Activated CD4-positive, alpha-beta T cell treated with anti-CD3 and anti-CD28 coated beads for 36 hours (primary cell): Measurements from ENCODE around the gene OVCA2. TPM values are rescaled to one million over a fixed set of nuclear protein-coding genes. Genes with fewer than 3 reads are reported as not detected.

Experiments
- ATAC-seq: fragments of 200-7000 bp; cut with Tn5 transposase; one replicate; pipeline ENCODE4 v1.10.0; 2021; ENCODE audit warnings: mild to moderate bottlenecking, moderate library complexity
- CTCF ChIA-PET: fragments of 350-600 bp; sonication (Branson Sonifier 250); formaldehyde crosslinking; loops from one replicate; lab custom pipeline; 2021; ENCODE audit warnings: antibody characterized with exemption; lab: Charles Lee
- POLR2A ChIA-PET: fragments of 350-600 bp; sonication (Branson Sonifier 250); formaldehyde crosslinking; loops from one replicate; lab custom pipeline; 2021; ENCODE audit warnings: antibody characterized with exemption, inconsistent platforms; lab: Charles Lee
- DNase-seq: peaks from one replicate; pipeline ENCODE4 v3.0.0-alpha.2; 2020
- H3K27ac Mint-ChIP-seq: one replicate; pipeline ENCODE4 v1.8.0; 2021; ENCODE audit warnings: mixed read lengths
- H3K27me3 Mint-ChIP-seq: one replicate; pipeline ENCODE4 v1.8.0; 2021; ENCODE audit warnings: mixed read lengths
- H3K36me3 Mint-ChIP-seq: one replicate; pipeline ENCODE4 v1.8.0; 2021; ENCODE audit warnings: low read depth, mixed read lengths
- H3K4me1 Mint-ChIP-seq: one replicate; pipeline ENCODE4 v1.8.0; 2021; ENCODE audit warnings: mixed read lengths
- H3K4me3 Mint-ChIP-seq: one replicate; pipeline ENCODE4 v1.8.0; 2021; ENCODE audit warnings: mild to moderate bottlenecking, moderate library complexity, mixed read lengths
- H3K9me3 Mint-ChIP-seq: one replicate; pipeline ENCODE4 v1.8.0; 2021; ENCODE audit warnings: low read depth, mixed read lengths
- intact Hi-C, 2 experiments: fragments of 100-400 bp; cut with DNase I in 1 of 2; cut with micrococcal nuclease in 1 of 2; formaldehyde crosslinking; loops; one replicate each; pipeline versions ENCODE4 v1.14.2 to v1.15.1; 2022 to 2024; cut with DNase I, micrococcal nuclease
- total RNA-seq, 2 experiments: library from RNA; stranded (reverse); gene quantifications; one replicate each; pipeline ENCODE4 v1.2.3, GENCODE V29; 2021

The OVCA2 gene
- total RNA-seq, 2 experiments from 2014 or later = 31.4 to 38.6 TPM

- ChIA-PET CTCF (interaction anchor here (0.7 kb wide), 1 partner anchor 20 kb away, joined by 3 read pairs; the partner anchor contains the start of gene DPH1), POLR2A (no interaction called here)
- intact Hi-C loops = loop anchor here (1.0 to 5.0 kb wide), 10 partner anchors 38 to 663 kb away; partner anchors contain the start of genes MNT (in 2 of the 2), CLUH (in 1 of the 2), SGSM2 (in 1 of the 2) and SMG6 (in 1 of the 2)
- H3K4me1 Mint-ChIP-seq = peaks cover 29% of the 10 kb centered on the region
- peaks cover 5% of the 10 kb centered on the region for H3K36me3 Mint-ChIP-seq
- no peaks in the 10 kb centered on the region for H3K9me3 Mint-ChIP-seq
- peak; percentile 31 for ATAC-seq
- DNase-seq = peak; percentile 92
- peaks cover 11% of the 10 kb centered on the region for H3K27me3 Mint-ChIP-seq
- peak overlapping the region; percentile 72 for H3K4me3 Mint-ChIP-seq
- H3K27ac Mint-ChIP-seq = no peak overlapping the region
Observed at GRCh38 chr17:2049333-2050299, 7.8 kb downstream of the OVCA2 start.

DNA sequence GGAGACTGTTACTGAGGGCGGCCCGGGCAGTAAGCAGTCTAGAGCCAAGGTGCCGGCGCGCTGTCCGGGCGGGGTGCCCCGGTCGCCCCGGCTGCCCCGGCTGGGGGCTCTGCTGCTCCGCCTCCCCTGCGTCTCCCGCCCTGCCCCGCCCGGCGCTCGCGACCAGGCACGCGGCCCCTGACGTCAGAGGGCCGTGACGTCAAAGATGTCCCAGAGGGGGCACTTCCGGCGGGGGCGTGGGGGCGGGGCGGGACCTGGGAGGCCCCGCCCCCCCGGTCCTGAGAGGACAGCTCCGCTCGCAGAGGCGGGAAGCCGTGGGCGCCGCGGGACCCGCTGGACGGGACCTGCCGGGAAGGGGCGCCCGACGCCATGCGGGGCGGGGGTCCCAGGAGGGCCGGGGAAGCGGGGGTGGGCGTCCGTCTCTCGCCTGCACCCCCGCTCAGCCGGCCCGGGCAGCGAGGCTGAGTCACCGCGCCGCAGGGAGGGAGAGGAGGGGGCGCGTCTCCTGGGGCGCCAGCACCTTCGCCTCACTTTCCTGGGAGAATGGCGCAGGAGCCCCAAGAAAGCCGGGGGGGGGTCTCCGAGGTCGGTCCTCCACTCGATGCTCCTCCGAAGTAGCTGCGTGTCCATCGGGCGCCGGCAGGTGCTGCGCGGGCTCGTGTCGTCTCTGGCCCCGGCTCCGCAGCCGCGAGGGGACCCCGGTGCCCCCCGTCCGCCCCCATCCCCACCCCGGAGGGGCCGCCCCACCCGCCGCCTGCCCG, 8.7 kb downstream of the OVCA2 start:
- Mint-ChIP-seq H3K4me3 (no peak overlapping the region), H3K36me3 (peaks cover 1% of the 10 kb centered on the region), H3K9me3 (no peaks in the 10 kb centered on the region), H3K27ac (no peak overlapping the region), H3K27me3 (peaks cover 11% of the 10 kb centered on the region), H3K4me1 (peaks cover 27% of the 10 kb centered on the region)
- intact Hi-C loops = loop anchor here (1.0 to 5.0 kb wide), 8 partner anchors 37 to 662 kb away; partner anchors contain the start of genes CLUH (in 1 of the 2), MNT (in 1 of the 2), SGSM2 (in 1 of the 2) and SMG6 (in 1 of the 2)
- DNase-seq (peak; percentile 87), ATAC-seq (peak; percentile 10)
- POLR2A ChIA-PET = no interaction called here
- CTCF ChIA-PET = no interaction called here

- CTCF ChIA-PET = interaction anchor here (0.6 to 1.0 kb wide), 3 partner anchors 19 to 251 kb away, joined by 3 to 6 read pairs (median 3); no protein-coding TSS in a partner anchor
- DNase-seq (peak; percentile 52), ATAC-seq (no peak)
- Mint-ChIP-seq H3K36me3 (peaks cover 1% of the 10 kb centered on the region), H3K4me1 (peaks cover 27% of the 10 kb centered on the region), H3K4me3 (peak overlapping the region; percentile 43), H3K9me3 (no peaks in the 10 kb centered on the region), H3K27me3 (peaks cover 11% of the 10 kb centered on the region), H3K27ac (no peak overlapping the region)
- POLR2A ChIA-PET = interaction anchor here (0.8 kb wide), 1 partner anchor 215 kb away, joined by 3 read pairs; no protein-coding TSS in a partner anchor
- intact Hi-C loops = loop anchor here (5.0 kb wide), 5 partner anchors 36 to 661 kb away; partner anchors contain the start of genes CLUH (in 1 of the 2), SGSM2 (in 1 of the 2) and TSR1 (in 1 of the 2)
Observed at GRCh38 chr17:2051061-2051932, 9.5 kb downstream of the OVCA2 start.

DNA sequence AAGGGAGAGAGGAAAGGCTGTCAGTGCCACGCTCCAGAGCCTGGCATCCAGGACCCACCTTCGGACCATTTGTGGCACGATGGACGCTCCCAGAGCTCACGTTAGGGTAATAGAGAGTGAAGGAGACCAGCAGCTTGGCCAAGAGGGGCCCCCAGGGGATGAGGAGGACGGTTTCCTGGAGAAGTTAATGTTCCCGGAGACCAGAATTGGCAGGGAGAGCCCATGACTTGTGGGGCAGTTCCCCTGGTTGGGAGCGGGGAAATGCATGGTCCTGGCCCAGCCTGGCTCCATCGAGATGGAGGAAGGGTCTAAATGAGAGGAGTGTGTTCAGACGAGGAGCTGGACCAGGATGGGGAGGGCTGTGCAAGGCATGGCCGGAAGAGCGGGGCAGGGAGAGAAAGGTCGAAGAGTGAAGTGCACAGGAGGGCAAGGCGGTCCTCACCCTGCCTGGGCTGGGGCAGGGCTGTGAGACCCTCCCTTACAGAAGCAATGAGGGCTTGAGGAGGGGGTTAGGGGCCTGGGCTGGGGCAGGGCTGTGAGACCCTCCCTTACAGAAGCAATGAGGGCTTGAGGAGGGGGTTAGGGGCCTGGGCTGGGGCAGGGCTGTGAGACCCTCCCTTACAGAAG, 10.2 kb downstream of the OVCA2 start:
- ATAC-seq = no peak
- Mint-ChIP-seq H3K36me3 (peaks cover 3% of the 10 kb centered on the region), H3K9me3 (no peaks in the 10 kb centered on the region), H3K4me3 (peak overlapping the region; percentile 24), H3K27me3 (peaks cover 13% of the 10 kb centered on the region), H3K4me1 (peaks cover 27% of the 10 kb centered on the region), H3K27ac (no peak overlapping the region)
- intact Hi-C loops = loop anchor here (5.0 kb wide), 5 partner anchors 35 to 660 kb away; partner anchors contain the start of genes CLUH (in 1 of the 2), SGSM2 (in 1 of the 2) and TSR1 (in 1 of the 2)
- DNase-seq = no peak
- ChIA-PET CTCF (interaction anchor here (0.6 to 1.0 kb wide), 3 partner anchors 18 to 250 kb away, joined by 3 to 6 read pairs (median 3); no protein-coding TSS in a partner anchor), POLR2A (interaction anchor here (0.8 kb wide), 1 partner anchor 214 kb away, joined by 3 read pairs; no protein-coding TSS in a partner anchor)

DNA sequence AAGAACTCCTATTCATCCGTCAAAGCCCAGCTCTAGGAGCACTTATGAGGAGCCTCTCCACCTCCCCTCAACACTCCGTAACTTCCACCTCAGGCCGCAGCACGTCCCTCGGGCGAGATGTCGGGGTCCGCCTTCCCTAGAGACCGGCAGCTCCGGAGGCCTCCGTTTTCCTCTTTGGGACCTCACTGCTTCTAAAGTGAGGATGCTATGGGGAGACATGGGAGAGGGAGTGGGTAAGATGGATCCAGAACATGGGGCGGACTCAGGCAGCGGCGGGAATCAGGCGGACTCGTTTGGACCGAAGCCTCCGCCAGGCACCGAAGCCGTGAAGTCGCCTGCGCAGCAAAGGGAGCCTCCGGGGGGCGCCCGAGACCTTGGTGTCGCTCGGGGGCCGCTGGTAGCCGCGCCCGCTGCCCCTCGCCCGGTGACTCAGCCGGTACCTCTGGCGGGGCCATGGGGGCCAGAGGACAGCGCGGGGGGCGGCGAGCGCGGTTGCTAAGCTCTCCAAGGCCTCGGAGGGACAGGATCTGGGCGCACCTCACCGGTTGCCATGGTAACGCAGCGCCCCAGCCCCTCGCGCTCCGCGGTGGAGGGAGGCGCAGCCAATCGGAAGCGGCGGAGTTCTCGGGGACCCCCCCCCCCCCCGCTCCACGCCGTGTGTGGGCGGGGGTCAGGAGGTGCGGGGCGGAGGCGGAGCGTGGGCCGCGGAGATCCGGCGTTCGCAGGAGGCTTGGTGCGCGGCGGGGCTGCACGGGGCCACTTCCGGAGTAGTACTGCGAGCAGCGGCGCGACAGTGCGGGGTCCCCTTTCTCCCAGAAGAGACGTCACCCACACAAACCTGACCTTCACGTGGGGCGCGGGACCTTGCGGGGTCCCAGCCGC, 11.8 kb downstream of the OVCA2 start:
- peak; percentile 90 for DNase-seq
- peaks cover 5% of the 10 kb centered on the region for H3K36me3 Mint-ChIP-seq
- peaks cover 15% of the 10 kb centered on the region for H3K27me3 Mint-ChIP-seq
- H3K4me1 Mint-ChIP-seq = peaks cover 25% of the 10 kb centered on the region
- peak overlapping the region; percentile 69 for H3K4me3 Mint-ChIP-seq
- ChIA-PET POLR2A (no interaction called here), CTCF (interaction anchor here (0.6 to 7.5 kb wide), 16 partner anchors 12 to 693 kb away, joined by 3 to 87 read pairs (median 5); partner anchors contain the start of gene OVCA2)
- peak; percentile 24 for ATAC-seq
- no peaks in the 10 kb centered on the region for H3K9me3 Mint-ChIP-seq
- intact Hi-C loops = loop anchor here (1.0 to 5.0 kb wide), 14 partner anchors 17 to 659 kb away; partner anchors contain the start of genes TSR1 (in 2 of the 2), CLUH (in 1 of the 2), DPH1 (in 1 of the 2) and SGSM2 (in 1 of the 2)
- no peak overlapping the region for H3K27ac Mint-ChIP-seq

DNA sequence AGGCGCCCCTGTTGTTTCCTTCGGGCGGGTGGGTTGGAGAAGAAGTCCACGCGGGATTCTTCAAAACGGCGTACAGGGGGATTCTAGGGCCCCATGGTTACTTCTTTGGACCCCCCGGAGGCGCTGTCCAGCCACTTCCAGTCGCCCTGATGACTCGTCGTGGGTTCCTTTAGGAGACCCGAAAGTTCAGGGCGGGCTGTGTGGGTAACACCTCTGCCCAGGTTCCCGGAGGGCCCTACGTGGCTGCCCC, 12.4 kb downstream of the OVCA2 start:
- H3K9me3 Mint-ChIP-seq = no peaks in the 10 kb centered on the region
- ATAC-seq = no peak

DNA sequence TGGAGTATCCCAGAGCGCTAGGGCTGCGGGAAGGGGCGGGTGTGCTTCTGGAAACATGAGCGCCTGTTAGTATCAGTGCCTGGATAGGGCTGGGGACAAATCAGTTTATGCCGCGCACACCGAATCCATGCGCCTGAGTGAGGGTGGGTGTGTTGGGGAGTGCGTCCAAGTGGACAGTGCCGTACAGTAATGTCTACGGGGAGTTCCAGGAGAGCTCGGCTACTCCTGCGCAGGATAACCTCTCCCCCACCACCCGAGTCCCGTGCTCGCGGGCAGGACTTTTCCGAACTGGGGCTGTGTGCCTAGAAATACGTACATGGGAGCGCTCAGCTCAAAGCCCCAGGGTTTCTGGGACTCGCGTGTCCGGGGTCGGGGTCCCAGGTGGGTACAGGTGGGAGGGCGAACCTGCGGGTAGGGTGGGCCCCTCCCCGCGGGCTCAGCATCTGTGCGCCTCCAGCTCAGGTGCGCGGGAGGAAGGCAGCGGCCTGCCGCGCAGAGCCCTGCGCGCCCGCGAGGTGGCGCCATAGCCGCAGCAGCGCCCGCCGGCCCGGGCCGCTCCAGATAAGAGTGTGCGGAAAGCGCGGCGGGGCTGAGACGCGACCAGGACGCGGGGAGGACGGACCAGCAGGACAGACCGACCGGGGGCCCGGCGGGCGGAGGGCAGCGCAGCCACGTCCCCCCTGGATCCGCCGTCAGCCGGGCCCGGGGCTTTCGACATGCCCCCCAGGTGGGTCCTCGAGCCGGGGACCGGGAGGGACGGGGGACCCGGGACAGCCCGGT, 12.9 kb downstream of the OVCA2 start, which contains the start of gene HIC1:
Gene HIC1, plus strand, starts transcription at position 592 of the 780 bp plus-strand sequence. CDS start 1,588 bp downstream, outside the sequence.
- peak; percentile 62 for ATAC-seq
- Mint-ChIP-seq H3K36me3 (peaks cover 9% of the 10 kb centered on the region), H3K4me1 (peaks cover 21% of the 10 kb centered on the region), H3K9me3 (no peaks in the 10 kb centered on the region), H3K4me3 (peak within 1 kb of the TSS; percentile 69), H3K27me3 (peaks cover 18% of the 10 kb centered on the region), H3K27ac (no peak within 1 kb of the TSS)
- CTCF ChIA-PET = interaction anchor here (0.5 to 7.5 kb wide), 26 partner anchors 10 to 371 kb away, joined by 3 to 87 read pairs (median 5); partner anchors contain the start of genes DPH1 and OVCA2
- intact Hi-C loops = loop anchor here (1.0 to 5.0 kb wide), 18 partner anchors 16 to 658 kb away; partner anchors contain the start of genes TSR1 (in 2 of the 2), CLUH (in 1 of the 2), DPH1 (in 1 of the 2) and SGSM2 (in 1 of the 2)
- POLR2A ChIA-PET = interaction anchor here (0.6 to 1.1 kb wide), 6 partner anchors 124 to 255 kb away, joined by 3 to 8 read pairs (median 4); no protein-coding TSS in a partner anchor
- DNase-seq = peak; percentile 89

More for the DNA sequence above, 12.4 kb downstream of the OVCA2 start:
- Mint-ChIP-seq H3K27me3 (peaks cover 15% of the 10 kb centered on the region), H3K4me3 (peak overlapping the region; percentile 69), H3K4me1 (peaks cover 19% of the 10 kb centered on the region), H3K36me3 (peaks cover 5% of the 10 kb centered on the region), H3K27ac (no peak overlapping the region)
- intact Hi-C loops = loop anchor here (1.0 to 5.0 kb wide), 14 partner anchors 16 to 658 kb away; partner anchors contain the start of genes TSR1 (in 2 of the 2), CLUH (in 1 of the 2), DPH1 (in 1 of the 2) and SGSM2 (in 1 of the 2)
- ChIA-PET CTCF (interaction anchor here (0.5 to 7.5 kb wide), 22 partner anchors 10 to 371 kb away, joined by 3 to 87 read pairs (median 5); partner anchors contain the start of genes DPH1 and OVCA2), POLR2A (interaction anchor here (0.6 to 1.1 kb wide), 3 partner anchors 125 to 229 kb away, joined by 3 to 8 read pairs (median 5); no protein-coding TSS in a partner anchor)
- no peak for DNase-seq
